Astrocyte of the spinal cord (primary cell): Measurements from ENCODE around the gene ACTR3.
A peak's percentile ranks its signal among the peaks of the same experiment; 100 is the strongest.

Experiments used
- DNase-seq: peaks from one replicate; pipeline ENCODE4 v3.0.0; 2011; ENCODE audit warnings: low read depth, low spot score
- H3K4me3 ChIP-seq: 2 replicates; pipeline ENCODE4 v1.5.1; 2011; ENCODE audit warnings: low read depth, mild to moderate bottlenecking, low read length, moderate library complexity
- in situ Hi-C: cut with HindIII; loops from 2 replicates; pipeline ENCODE4 v1.10.0; 2017; ENCODE audit warnings: low sequenced_read_pairs
- TF ChIP-seq, protein P1 (sequence below): IDR thresholded peaks from 2 replicates; pipeline ENCODE4 v1.5.1; 2012; ENCODE audit warnings: low read depth, mild to moderate bottlenecking, low read length, inconsistent platforms

ACTR3 gene

DNA sequence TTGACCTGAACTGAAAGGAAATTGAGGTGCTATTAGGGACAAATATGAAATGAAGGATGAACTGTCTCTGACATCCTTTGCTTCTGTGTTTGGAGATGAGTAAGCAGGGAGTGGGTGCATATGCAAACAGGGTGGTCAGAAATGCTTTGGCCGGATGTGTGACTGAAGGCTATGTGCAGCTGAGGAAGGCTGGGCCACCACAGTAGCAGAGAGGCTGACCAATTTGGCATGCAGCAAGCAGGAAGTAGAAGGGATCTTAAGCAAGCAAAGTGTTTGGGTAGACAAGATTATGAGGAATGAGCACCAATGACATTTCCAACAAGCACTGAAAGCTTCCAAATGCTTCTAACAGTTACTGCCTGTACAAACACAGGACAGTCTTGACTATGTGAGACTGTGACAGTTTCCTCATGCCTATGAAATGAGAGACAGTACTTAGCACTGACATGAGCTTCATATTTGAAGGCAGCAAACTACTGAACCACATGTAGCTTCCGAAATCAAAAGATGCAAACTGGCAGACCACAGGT lies 3.3 kb upstream of the ACTR3 start:
- no peak overlapping the region for H3K4me3 ChIP-seq
- TF ChIP-seq, protein P1, sequence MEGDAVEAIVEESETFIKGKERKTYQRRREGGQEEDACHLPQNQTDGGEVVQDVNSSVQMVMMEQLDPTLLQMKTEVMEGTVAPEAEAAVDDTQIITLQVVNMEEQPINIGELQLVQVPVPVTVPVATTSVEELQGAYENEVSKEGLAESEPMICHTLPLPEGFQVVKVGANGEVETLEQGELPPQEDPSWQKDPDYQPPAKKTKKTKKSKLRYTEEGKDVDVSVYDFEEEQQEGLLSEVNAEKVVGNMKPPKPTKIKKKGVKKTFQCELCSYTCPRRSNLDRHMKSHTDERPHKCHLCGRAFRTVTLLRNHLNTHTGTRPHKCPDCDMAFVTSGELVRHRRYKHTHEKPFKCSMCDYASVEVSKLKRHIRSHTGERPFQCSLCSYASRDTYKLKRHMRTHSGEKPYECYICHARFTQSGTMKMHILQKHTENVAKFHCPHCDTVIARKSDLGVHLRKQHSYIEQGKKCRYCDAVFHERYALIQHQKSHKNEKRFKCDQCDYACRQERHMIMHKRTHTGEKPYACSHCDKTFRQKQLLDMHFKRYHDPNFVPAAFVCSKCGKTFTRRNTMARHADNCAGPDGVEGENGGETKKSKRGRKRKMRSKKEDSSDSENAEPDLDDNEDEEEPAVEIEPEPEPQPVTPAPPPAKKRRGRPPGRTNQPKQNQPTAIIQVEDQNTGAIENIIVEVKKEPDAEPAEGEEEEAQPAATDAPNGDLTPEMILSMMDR: no peak
- peak; percentile 80 for DNase-seq
- in situ Hi-C loops: no loop called here

- H3K4me3 ChIP-seq: no peak overlapping the region
- in situ Hi-C loops: no loop called here
- TF ChIP-seq, protein P1: no peak
- no peak for DNase-seq
Measured at GRCh38 chr2:113887009-113887792, 2.7 kb upstream of the ACTR3 start.

GRCh38 chr2:113888641-113889470 lies 1.0 kb upstream of the ACTR3 start:
- TF ChIP-seq, protein P1: no peak
- no peak for DNase-seq
- H3K4me3 ChIP-seq: peak overlapping the region; percentile 60
- in situ Hi-C loops: no loop called here

- H3K4me3 ChIP-seq: peak overlapping the region; percentile 89
- in situ Hi-C loops: no loop called here
- TF ChIP-seq, protein P1: no peak
- peak; percentile 83 for DNase-seq
Measured at GRCh38 chr2:113890253-113891235, 655 bp downstream of the ACTR3 start.

- TF ChIP-seq, protein P1: no peak
- peak; percentile 32 for DNase-seq
- peak overlapping the region; percentile 89 for H3K4me3 ChIP-seq
- in situ Hi-C loops: no loop called here
Measured at GRCh38 chr2:113891265-113891959, 1.5 kb downstream of the ACTR3 start.
